CD14-positive monocyte (primary cell): ENCODE measurements around the gene GAB1. TPM values are rescaled to one million over a fixed set of nuclear protein-coding genes. Genes with fewer than 3 reads are reported as not detected.

Experiments used
- DNase-seq, 3 donors: peaks; one replicate each; pipeline ENCODE4 v3.0.0-alpha.2; 2011 to 2022
- H2AFZ ChIP-seq: 2 replicates; pipeline ENCODE4 v1.6.0; 2012; ENCODE audit warnings: mild to moderate bottlenecking, low read depth, low read length, inconsistent platforms; ENCODE audit not compliant: insufficient read depth, poor library complexity, severe bottlenecking
- H3K27ac ChIP-seq, 2 donors: 1 replicate in 1 of 2; 2 replicates in 1 of 2; pipeline ENCODE4 v1.5.1; 2012 to 2013; ENCODE audit warnings: low read length in 2 of 2, control low read depth in 1 of 2, inconsistent platforms in 1 of 2, low read depth in 1 of 2, mild to moderate bottlenecking in 1 of 2
- H3K27me3 ChIP-seq, 2 donors: one replicate each; pipeline versions ENCODE4 v1.6.0 to v1.6.1; 2011 to 2013; ENCODE audit warnings: low read length in 2 of 2; ENCODE audit not compliant: control insufficient read depth in 2 of 2, insufficient read depth in 2 of 2
- H3K36me3 ChIP-seq, 2 donors: replicated peaks in 1 of 2; 1 replicate in 1 of 2; 2 replicates in 1 of 2; pipeline versions ENCODE4 v1.5.1 to v1.6.1; 2012 to 2013; ENCODE audit warnings: low read length in 2 of 2, control low read depth in 1 of 2, inconsistent platforms in 1 of 2, mild to moderate bottlenecking in 1 of 2; ENCODE audit not compliant: insufficient read depth in 2 of 2, control insufficient read depth in 1 of 2
- H3K4me1 ChIP-seq, 2 donors: 1 replicate in 1 of 2; 2 replicates in 1 of 2; pipeline versions ENCODE4 v1.5.1 to v1.6.1; 2012 to 2013; ENCODE audit warnings: low read length in 2 of 2, control low read depth in 1 of 2, inconsistent platforms in 1 of 2, mild to moderate bottlenecking in 1 of 2, moderate library complexity in 1 of 2; ENCODE audit not compliant: insufficient read depth in 2 of 2, control insufficient read depth in 1 of 2
- H3K4me2 ChIP-seq: replicated peaks from 2 replicates; pipeline ENCODE3; 2012; ENCODE audit warnings: low read length, moderate library complexity, mild to moderate bottlenecking; ENCODE audit not compliant: poor library complexity, severe bottlenecking; ENCODE audit errors: extremely low read depth
- H3K4me3 ChIP-seq, 3 experiments: fragments of 200-600 bp in 1 of 3; sonication (generic) in 1 of 3; replicated peaks in 1 of 3; 1 replicate in 2 of 3; 2 replicates in 1 of 3; pipeline ENCODE4 v1.5.1; 2011 to 2013; ENCODE audit warnings: low read length in 3 of 3, mild to moderate bottlenecking in 3 of 3, control low read depth in 2 of 3, low read depth in 2 of 3, inconsistent platforms in 1 of 3, moderate library complexity in 1 of 3
- H3K79me2 ChIP-seq: 2 replicates; pipeline ENCODE4 v1.6.0; 2012; ENCODE audit warnings: mild to moderate bottlenecking, control low read depth, inconsistent platforms, low read length, moderate library complexity; ENCODE audit not compliant: insufficient read depth
- H3K9ac ChIP-seq: 2 replicates; pipeline ENCODE4 v1.6.0; 2017; ENCODE audit warnings: low read length, mild to moderate bottlenecking; ENCODE audit not compliant: insufficient read depth, poor library complexity, severe bottlenecking
- H3K9me3 ChIP-seq, 2 donors: replicated peaks in 1 of 2; 1 replicate in 1 of 2; 2 replicates in 1 of 2; pipeline versions ENCODE4 v1.5.1 to v1.6.1; 2012 to 2013; ENCODE audit warnings: low read length in 2 of 2, control low read depth in 1 of 2; ENCODE audit not compliant: control insufficient read depth in 1 of 2, insufficient read depth in 1 of 2
- H4K20me1 ChIP-seq: 2 replicates; pipeline ENCODE4 v1.6.0; 2012; ENCODE audit warnings: mild to moderate bottlenecking, low read length, control low read depth, moderate library complexity; ENCODE audit not compliant: insufficient read depth
- H3K27ac Mint-ChIP-seq, 7 donors: one replicate each; pipeline ENCODE4 v1.8.0; 2020; ENCODE audit warnings: mild to moderate bottlenecking in 7 of 7, mixed read lengths in 7 of 7, moderate library complexity in 6 of 7, inconsistent platforms in 2 of 7
- H3K27me3 Mint-ChIP-seq, 3 donors: one replicate each; pipeline ENCODE4 v1.8.0; 2021 to 2022; ENCODE audit warnings: low read depth in 3 of 3, mild to moderate bottlenecking in 3 of 3, mixed read lengths in 3 of 3, moderate library complexity in 3 of 3, inconsistent platforms in 1 of 3
- H3K36me3 Mint-ChIP-seq, 2 donors: one replicate each; pipeline ENCODE4 v1.8.0; 2020; ENCODE audit warnings: mixed read lengths in 2 of 2, inconsistent platforms in 1 of 2, mild to moderate bottlenecking in 1 of 2
- H3K4me1 Mint-ChIP-seq: one replicate; pipeline ENCODE4 v1.8.0; 2020; ENCODE audit warnings: mild to moderate bottlenecking, mixed read lengths
- H3K4me3 Mint-ChIP-seq, 2 donors: one replicate each; pipeline ENCODE4 v1.8.0; 2020; ENCODE audit warnings: mild to moderate bottlenecking in 2 of 2, mixed read lengths in 2 of 2, moderate library complexity in 1 of 2
- H3K9me3 Mint-ChIP-seq, 7 donors: one replicate each; pipeline ENCODE4 v1.8.0; 2020 to 2022; ENCODE audit warnings: mixed read lengths in 7 of 7, mild to moderate bottlenecking in 6 of 7, moderate library complexity in 6 of 7, inconsistent platforms in 2 of 7
- CTCF ChIP-seq: fragments of 200-600 bp; IDR thresholded peaks from one replicate; pipeline ENCODE4 v1.8.0; 2022; ENCODE audit warnings: antibody characterized with exemption, mild to moderate bottlenecking
- WGBS: methylation state at CpG from one replicate; pipeline ENCODE4 v1.1.5; 2013; ENCODE audit warnings: missing lambda C conversion rate; ENCODE audit not compliant: insufficient coverage; 5-methylcytosine and 5-hydroxymethylcytosine counted together
- intact Hi-C, 2 donors: fragments of 100-400 bp; cut with micrococcal nuclease; formaldehyde crosslinking; loops; one replicate each; pipeline versions ENCODE4 v1.15.0 to v1.15.1; 2023
- polyA plus RNA-seq, 3 donors: library from polyadenylated mRNA; depleted of rRNA in 1 of 3; unstranded in 2 of 3; stranded (reverse) in 1 of 3; fragments of 300-500 nt in 2 of 3; fragments of >200 nt in 1 of 3; fragmentation: Illumina TruSeq in 2 of 3; gene quantifications; 1 replicate in 2 of 3; 2 replicates in 1 of 3; pipeline ENCODE4 v1.2.3, GENCODE V29; 2012 to 2021

GAB1 gene
- polyA plus RNA-seq, 3 donors = 0.55 to 7.3 (median 0.69) TPM

- no peaks in the 10 kb centered on the region for H3K4me1 Mint-ChIP-seq
- peaks cover 0 to 5% (median 2%) of the 10 kb centered on the region in 3 donors for H3K27me3 Mint-ChIP-seq
- no peak for DNase-seq
- no peaks in the 10 kb centered on the region for H3K4me1 ChIP-seq
- no peaks in the 10 kb centered on the region for H3K36me3 ChIP-seq
- no peaks in the 10 kb centered on the region for H3K79me2 ChIP-seq
- H3K4me3 ChIP-seq = no peak overlapping the region
- H3K9ac ChIP-seq = no peak overlapping the region
- no peaks in the 10 kb centered on the region for H3K36me3 Mint-ChIP-seq
- no peak overlapping the region for H3K4me3 Mint-ChIP-seq
- intact Hi-C loops = no loop called here
- H3K27ac ChIP-seq = no peak overlapping the region
- no peak overlapping the region for H3K4me2 ChIP-seq
- H3K9me3 ChIP-seq = no peaks in the 10 kb centered on the region
- H2AFZ ChIP-seq = no peak overlapping the region
- peak overlapping the region in 1 of 7 donors; percentile 37 for H3K27ac Mint-ChIP-seq
- no peaks in the 10 kb centered on the region for H3K27me3 ChIP-seq
- TF ChIP-seq CTCF = no peak
- peaks cover 0 to 6% (median 0%) of the 10 kb centered on the region in 7 donors for H3K9me3 Mint-ChIP-seq
- no peaks in the 10 kb centered on the region for H4K20me1 ChIP-seq
These were observed 22.7 kb upstream of the GAB1 start for GRCh38 chr4:143313996-143314395.

GRCh38 chr4:143320113-143320512 is 16.6 kb upstream of the GAB1 start:
- Mint-ChIP-seq H3K4me3 (no peak overlapping the region), H3K27me3 (peaks cover 0 to 7% (median 1%) of the 10 kb centered on the region in 3 donors), H3K9me3 (peaks cover 0 to 2% (median 0%) of the 10 kb centered on the region in 7 donors), H3K4me1 (no peaks in the 10 kb centered on the region), H3K36me3 (no peaks in the 10 kb centered on the region), H3K27ac (no peak overlapping the region)
- Histone ChIP-seq H3K27ac (no peak overlapping the region), H3K9ac (no peak overlapping the region), H4K20me1 (no peaks in the 10 kb centered on the region), H3K79me2 (no peaks in the 10 kb centered on the region), H3K4me1 (no peaks in the 10 kb centered on the region), H3K9me3 (no peaks in the 10 kb centered on the region), H3K27me3 (no peaks in the 10 kb centered on the region), H3K4me3 (no peak overlapping the region), H2AFZ (no peak overlapping the region), H3K36me3 (no peaks in the 10 kb centered on the region), H3K4me2 (no peak overlapping the region)
- no CpG with 5 or more reads among the region's 1 CpG for WGBS
- no peak for DNase-seq
- no peak for TF ChIP-seq CTCF
- intact Hi-C loops = no loop called here
